HEK293 (cell line): ENCODE measurements around the gene JCAD.

Source experiments
- CTCF ChIP-seq: fragments of 450-650 bp; formaldehyde crosslinking; IDR thresholded peaks from 2 replicates; pipeline ENCODE4 v1.5.1; 2016; ENCODE audit warnings: missing biosample characterization, missing genetic modification characterization
- ZNF777 ChIP-seq: fragments of 450-650 bp; formaldehyde crosslinking; IDR thresholded peaks from 2 replicates; pipeline ENCODE4 v1.5.1; 2017; ENCODE audit warnings: missing biosample characterization, missing genetic modification characterization, borderline replicate concordance

DNA sequence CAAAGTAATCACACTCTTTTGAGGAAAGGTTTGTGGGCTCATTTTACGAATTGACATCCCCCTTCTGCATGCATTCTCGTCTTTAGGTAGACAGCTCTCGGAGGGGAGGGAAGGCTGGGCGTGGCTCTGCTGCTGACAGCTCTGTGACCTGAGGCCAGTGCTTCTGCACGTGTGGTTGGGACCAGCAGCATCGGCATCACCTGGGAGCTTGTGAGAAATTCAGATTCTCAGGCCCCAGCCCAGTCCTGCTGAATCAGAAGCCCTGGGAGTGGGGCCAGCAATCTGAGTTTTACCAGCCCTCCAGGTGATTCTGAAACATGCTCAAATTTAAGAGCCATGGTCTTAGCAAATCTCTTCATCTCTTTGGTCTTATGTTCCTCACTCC, 89.4 kb downstream of the JCAD start:
- TF ChIP-seq ZNF777 (tag by site-specific recombination) (no peak), CTCF (tag by site-specific recombination) (no peak)
